GM23248 (cell line): ENCODE results near the gene NHEJ1.

ENCODE experiments used
- EZH2 ChIP-seq: fragments of 200-600 bp; sonication (generic); IDR thresholded peaks from 2 replicates; pipeline ENCODE4 v1.6.1; 2018; ENCODE audit warnings: antibody characterized with exemption, mild to moderate bottlenecking; ENCODE audit not compliant: insufficient read depth, poor library complexity, severe bottlenecking
- EZH2phosphoT487 ChIP-seq: fragments of 200-600 bp; sonication (generic); IDR thresholded peaks from 2 replicates; pipeline ENCODE4 v1.6.1; 2018; ENCODE audit warnings: antibody characterized with exemption, moderate library complexity, mild to moderate bottlenecking, low read depth; ENCODE audit not compliant: insufficient read depth

GRCh38 chr2:219107758-219108157 lies 52.9 kb downstream of the NHEJ1 start:
- no peak for TF ChIP-seq EZH2
- TF ChIP-seq EZH2phosphoT487, result no peak
